GM19372 (cell line): Measurements from ENCODE around the gene TUT4.
A peak's percentile ranks its signal among the peaks of the same experiment; 100 is the strongest.

ENCODE experiments used
- ATAC-seq: cut with Tn5 transposase; IDR thresholded peaks from one replicate; pipeline ENCODE4 v1.9.1; 2021; ENCODE audit warnings: mild to moderate bottlenecking, low read depth, moderate library complexity; ENCODE audit not compliant: unreplicated experiment

TUT4 gene

DNA sequence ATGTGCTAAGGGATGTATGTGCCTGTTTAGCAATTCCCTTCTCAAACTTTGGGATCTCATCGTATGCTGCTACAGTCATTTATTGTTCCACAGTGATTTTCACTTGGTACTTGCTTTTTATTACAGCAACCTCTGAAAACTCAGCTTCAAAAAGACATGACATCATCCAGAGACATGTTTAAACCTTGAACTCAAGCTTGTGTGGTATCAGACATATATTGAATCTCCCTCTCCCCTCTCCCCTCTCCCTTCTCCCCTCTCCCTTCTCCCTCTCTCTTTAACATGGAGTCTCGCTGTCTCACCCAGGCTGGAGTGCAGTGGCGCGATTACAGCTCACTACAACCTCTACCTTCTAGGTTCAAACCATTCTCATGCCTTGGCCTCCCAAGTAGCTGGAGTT lies 19.5 kb upstream of the TUT4 start:
- ATAC-seq: no peak

DNA sequence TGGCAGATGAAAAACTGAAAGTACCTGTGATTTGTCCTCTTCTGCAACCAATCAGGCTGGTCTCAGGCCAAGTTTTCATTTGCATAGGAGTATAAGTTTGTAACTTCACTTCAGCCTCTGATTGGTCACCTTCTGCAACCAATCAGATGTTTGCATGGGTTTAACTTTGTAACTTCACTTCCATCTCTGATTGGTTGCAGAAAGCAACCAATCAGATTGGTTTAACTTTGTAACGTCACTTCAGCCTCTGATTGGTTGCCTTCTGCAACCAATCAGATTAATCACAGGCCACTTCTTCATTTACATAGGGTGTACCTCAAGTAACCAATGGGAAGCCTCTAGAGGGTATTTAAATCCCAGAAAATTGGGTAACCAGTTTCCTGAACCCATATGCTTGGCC lies 18.9 kb upstream of the TUT4 start:
- no peak for ATAC-seq

DNA sequence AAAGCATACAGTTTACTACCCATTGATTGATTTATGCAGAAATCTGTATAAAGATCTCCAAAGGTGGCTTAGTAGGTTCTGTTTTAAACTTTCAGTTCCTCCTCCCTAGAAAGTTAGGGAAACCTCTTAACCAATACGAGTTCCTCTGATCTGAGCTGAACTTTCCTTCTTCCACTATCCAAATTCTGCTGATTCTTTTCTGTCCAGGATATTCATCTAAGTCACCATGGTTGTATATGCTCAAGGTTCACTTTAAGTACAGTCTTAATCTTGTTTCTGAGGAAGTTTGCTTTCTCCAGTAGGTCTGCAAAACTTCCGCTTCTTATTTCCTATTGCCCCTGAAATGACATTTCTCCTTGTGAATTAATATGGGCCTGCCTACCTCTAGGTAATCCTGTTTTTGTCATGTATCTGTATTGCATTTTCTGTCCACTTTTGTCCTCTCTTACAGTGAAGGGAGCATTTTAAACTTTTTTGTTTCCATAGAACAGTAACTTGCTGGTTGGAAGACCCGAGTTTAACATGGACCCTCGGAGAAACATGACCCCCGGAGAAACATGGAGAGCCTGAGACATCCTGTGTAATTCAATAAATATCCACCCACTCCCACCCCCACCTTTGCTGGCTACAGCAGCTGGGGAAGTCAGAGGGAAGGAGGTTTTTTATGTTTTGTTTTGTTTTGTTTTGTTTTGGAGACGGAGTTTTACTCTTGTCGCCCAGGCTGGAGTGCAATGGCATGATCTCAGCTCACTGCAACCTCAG lies 16.7 kb upstream of the TUT4 start:
- ATAC-seq: no peak

DNA sequence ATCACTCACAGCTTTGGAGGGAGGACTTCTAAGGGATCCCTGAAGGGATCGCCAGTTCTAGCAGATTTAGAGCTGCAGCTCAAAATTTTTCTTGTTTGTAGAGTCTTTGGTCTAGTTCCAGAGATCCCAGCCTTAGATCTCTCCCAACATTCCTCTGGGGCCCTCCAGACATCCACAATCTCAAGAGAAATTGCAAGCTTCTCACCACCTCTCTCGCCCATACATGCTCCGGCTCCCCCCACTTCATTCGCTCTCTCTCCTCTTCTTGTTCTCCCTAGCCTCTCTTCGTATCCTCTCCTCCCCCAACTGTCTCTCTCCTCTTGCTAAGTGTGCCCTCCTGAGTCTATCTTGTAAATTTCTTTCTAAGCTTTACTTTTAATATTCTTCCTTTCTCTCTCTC lies 15.1 kb upstream of the TUT4 start:
- ATAC-seq: no peak

DNA sequence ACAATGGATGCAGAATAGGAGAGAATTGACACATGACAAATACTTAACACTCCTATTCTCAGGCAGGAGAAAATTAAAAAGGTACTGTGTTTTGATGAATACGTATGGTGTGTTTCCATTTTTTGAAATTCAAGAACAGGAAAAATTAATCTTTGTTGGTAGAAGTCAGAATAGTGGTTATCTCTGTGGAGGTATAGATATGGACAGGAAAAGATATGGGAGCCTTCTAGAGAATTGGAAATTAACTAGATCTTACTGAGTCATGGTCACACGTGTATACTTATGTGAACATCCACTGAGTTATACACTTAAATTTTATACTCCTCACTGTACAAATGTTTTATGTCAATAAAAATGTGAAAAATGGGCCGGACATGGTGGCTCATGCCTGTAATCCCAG lies 9.9 kb upstream of the TUT4 start:
- no peak for ATAC-seq

DNA sequence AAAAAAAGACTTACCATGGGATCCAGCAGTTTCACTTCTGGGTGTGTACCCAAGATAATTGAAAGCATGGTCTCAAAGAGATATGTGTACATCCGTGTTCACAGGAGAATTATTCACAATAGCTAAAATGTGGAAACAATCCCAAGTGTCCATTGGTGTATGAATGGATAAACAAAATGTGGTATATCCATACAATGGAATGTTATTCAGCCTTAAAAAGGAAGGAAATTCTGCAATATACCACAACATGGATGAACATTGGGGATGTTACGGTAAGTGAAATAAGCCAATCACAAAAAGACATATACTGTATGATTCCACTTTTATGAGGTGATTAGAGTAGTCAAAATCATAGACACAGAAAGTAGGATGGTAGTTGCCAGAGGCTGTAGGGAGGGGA lies 7.0 kb upstream of the TUT4 start:
- no peak for ATAC-seq

DNA sequence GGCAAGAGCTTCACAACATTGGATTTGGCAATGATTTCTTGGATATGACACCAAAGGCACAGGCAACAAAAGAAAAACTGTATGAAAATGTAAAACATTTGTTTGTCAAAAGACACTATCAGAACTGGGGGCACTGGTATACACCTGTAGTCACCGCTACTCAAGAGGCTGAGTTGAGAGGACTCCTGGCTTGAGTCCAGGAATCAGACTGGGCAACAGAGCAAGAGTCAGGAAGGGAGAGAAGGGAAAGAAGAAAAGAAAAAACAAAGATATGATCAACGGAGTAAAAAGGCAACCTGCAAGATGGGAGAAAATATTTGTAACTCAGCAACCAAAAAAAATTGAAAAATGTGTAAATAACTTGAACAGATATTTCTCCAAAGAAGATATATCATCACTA lies 6.0 kb upstream of the TUT4 start:
- no peak for ATAC-seq

DNA sequence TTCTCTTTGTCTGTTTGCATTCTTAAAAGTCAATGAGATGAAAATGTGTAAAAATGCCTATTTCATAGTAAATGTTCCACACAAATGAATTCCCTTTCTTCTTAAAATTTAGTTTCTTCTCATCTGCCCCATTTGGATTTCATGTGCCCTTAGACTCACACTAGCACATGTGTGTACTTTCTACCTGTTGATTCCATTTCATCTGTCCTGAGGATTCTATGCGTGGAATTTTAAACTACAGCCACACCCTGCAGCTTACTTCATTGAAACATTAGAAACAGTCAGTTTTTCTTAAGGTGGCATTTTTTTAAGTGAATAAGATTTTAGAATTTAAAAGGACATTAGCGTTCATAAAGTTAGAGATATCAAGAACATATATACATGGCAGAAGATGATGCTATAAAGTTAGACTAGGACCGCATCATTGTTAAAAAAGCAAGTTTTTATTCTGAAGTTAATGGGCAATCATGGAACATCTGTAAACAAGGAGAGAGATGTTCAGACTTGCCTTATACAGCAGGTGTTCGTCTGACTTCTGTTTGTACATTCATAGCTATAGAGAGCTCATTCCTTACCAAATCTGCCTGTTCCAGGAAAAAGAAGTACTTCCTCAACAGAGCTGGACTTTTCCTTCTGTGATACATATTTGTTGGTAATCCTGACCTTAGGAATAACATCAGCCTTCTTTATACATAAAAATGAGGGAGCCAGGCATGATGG lies 3.9 kb upstream of the TUT4 start:
- ATAC-seq: no peak

DNA sequence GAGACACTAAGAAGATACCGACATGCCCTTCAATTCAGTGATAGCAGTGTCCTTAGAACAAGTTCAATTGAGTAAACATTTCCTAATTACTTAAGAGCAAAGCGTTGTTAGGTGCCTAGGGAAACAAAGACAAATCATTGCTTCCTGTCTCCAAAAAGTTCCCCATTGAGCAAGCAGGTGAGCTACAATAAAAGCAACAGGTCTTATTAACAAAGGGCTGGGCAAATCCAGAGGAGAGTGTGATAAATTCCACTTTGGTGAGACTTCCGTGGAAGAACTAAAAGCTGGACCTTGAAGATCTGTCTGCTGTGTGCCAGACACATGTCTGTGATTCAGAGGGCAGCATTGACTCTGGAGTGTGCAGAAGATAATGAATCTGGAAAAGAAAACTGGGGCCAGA lies 1.9 kb upstream of the TUT4 start:
- no peak for ATAC-seq

DNA sequence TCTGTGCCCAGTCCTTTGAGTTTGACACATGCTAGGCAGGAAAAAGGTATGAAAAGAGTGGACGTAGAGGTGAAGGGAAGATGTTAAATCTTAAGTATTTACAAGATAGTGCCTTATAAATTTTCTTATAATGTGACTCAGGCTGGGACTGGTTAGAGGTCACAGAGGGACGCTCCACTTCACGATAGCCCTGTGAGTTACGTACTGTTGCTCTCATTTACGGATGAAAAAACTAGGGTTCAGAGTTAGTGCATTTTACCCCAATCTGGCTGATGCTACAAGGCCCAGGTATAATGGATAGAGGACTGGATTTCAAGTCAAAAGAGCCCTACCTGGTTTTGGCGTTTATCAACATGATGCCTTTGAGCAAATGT lies 1.4 kb upstream of the TUT4 start:
- no peak for ATAC-seq

DNA sequence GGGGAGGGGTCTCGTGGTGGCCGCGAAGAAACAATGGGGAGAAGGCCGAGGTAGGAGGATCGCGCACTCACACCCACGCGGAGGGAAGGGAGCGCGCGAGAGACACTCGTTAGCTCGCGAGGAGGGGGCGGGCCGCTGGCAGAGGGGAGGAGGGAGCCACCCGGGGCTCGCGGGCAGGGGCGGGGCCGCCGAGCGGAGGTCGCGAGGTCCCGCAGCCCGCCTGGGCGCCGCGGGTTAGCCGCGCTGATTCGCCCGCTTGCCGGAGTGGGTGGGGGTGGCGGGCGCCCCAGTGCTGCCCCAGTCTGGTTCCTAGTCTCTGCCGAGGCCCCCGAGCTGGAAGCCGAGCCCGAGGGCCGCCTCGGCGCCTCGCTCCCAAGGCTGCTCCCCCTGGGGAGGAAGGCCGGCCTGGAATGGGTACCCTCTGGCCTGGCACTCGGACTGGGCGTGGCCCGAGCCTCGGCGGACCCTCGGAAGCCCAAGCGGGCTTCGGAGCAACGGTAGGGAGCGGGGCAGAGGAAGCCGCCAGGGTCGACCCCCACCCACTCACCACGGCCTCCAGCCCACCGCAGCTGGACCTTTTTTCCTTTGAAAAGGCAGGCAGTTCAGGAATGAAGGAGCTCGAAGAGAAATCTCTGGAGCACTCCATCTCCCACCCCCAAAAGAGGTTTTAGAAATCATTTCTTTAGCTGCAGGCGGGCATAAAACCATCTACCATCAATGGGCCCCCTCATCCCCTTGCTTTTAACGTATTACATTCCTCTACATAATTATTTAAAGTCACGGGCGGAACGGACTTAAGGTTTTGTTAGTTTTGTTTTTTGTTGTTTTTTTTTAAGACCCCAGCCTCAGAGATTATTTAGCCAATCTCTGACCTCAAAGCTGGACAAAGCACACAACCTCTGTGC lies 722 bp upstream of the TUT4 start:
- ATAC-seq: peak; percentile 62

DNA sequence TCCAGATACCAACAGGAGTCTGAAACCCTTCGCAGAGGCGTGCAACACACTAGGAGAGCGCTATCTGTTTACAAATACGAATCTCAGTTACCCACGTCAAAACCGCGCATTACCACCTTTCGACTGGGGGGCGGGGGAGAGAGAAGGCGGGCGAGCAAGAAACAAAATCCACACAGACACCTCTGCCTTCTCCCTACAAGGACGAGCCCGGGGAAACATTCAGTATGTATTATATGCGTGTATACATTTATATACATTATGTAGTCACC lies 722 bp downstream of the TUT4 start:
- ATAC-seq: peak; percentile 20

DNA sequence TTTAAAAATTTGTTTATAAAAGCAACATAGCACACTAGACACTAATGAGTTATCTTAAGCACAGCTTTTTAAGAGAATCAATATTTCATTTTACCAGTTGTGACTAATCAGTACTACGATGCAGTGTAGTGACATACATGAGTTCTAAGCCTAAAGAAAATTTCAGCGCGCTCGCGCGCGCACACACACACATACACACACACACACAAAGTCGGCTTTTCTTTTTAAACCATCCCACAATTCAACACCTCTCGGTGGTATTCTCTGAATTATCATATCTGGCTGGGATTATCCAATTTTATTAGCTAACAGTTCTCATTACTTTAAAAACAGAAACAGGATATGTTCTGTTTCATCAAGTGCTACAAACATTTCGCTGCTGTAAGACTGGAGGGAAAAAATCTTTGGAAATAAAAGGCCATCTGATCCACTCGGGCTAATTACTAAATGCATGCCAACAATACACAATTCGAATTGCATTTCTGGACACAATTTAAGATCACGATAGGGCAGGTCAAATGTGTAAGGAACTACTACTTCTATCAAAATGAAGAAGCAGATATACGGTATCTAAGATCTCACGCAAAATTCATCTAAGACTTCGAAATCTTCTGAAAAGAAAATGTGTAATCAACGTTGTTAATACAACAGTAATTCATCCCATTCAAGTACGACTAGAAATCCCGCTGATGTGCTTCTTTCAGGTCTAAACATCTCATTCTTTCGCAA lies 1.2 kb downstream of the TUT4 start:
- ATAC-seq: no peak

DNA sequence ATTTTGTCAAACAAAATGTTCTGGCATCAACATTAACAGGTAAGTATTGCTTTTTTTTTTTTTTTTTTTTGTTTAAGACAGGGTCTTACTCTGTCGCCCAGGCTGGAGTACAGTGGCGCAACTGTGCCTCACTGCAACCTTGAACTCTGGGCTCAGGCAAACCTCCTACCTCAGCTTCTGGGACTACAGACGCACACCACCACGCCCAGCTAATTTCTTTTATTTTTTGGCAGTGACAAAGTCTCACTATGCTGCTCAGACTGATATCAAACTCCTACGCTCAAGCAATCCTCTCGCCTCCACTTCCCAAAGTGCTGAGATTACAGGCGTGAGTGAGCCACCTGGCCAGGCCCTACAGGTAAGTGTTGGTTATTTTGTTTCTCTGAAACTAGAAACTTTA lies 2.4 kb downstream of the TUT4 start:
- no peak for ATAC-seq

DNA sequence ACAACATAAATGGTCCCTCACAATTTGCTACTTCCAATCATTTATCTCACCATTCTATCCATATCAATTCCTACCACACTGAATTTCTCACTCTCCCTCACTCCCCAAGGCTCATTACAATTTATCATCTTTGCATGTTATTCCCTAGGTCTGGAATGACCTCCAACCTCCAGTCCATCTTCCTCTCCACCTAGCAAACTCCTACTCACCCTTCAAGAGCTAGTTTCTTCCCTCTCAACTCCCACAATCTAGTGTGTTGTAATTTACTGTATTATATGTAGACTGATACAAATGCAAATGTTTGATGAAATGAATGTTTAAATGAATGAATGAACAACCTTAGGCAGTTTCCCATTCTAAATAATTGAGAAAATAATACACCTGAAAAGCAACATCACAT lies 3.6 kb downstream of the TUT4 start:
- ATAC-seq: no peak

DNA sequence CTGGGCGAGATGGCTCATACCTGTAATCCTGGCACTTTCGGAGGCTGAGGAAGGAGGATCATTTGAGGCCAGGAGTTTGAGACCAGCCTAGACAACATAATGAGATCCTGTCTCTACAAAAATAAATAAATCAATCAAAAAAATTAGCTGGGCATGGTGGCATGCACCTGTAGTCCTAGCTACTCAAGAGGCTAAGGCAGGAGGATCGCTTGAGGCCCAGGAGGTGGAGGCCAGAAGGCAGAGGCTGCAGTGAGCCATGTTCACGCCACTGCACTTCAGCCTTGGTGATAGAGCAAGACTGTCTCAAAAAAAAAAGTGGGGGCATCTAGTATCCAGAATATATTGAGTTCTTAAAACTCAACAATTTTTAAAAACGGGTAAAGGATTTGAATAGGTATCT lies 6.0 kb downstream of the TUT4 start:
- ATAC-seq: no peak

DNA sequence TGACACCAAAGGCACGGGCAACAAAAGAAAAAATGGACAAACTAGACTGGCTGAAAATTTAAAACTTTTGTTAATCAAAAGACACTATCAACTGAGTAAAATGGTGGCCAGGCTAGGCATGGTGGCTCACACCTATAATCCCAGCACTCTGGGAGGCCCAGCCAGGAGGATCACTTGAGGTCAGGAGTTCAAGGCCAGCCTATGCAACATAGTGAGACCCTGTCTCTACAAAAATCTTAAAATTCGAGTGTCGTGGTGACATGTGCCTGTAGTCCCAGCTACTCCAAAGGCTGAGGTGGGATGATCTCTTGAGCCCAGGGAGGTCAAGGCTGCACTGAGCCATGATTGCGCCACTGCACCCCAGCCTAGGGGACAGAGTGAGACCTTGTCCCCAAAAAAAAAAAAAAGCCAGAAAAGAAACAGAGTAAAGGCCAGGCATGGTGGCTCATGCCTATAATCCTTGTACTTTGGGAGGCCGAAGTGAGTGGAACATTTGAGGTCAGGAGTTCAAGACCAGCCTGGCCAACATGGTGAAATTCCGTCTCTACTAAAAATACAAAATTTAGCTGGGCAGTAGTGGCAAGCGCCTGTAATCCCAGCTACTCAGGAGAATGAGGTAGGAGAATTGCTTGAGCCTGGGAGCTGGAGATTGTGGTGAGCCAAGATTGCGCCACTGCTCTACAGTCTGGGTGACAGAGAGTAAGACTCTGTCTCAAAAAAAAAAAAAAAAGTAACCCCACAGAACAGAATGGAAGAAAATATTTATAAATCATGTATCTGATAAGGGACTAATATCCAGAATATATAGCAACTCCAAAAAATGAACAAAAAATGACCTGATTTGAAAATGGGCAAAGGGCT lies 8.0 kb downstream of the TUT4 start:
- no peak for ATAC-seq

DNA sequence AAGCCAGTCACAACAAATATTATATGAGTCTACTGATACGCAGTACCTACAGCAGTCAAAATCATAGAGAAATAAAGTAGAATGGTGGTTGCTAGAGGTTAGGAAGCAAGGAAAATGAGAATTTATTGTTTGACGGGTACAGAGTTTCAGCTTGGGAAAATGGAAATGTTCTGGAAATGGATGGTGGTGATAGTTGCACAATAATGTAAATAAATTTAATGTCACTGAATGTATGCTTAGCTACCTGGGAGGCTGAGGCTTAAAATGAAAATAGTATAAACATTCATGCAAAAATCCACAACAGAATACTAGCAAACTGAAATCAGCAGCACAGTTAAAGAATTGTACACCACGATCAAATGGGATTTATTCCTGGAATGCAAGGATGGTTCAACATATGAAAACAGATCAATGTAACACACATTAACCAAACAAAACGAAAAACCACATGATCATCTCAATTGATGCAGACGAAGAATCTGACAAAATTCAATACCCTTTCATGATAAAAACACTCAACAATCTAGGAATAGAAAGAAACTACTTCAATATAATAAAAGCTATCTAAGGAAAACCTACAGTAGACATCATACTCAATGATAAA lies 10.7 kb downstream of the TUT4 start:
- no peak for ATAC-seq

DNA sequence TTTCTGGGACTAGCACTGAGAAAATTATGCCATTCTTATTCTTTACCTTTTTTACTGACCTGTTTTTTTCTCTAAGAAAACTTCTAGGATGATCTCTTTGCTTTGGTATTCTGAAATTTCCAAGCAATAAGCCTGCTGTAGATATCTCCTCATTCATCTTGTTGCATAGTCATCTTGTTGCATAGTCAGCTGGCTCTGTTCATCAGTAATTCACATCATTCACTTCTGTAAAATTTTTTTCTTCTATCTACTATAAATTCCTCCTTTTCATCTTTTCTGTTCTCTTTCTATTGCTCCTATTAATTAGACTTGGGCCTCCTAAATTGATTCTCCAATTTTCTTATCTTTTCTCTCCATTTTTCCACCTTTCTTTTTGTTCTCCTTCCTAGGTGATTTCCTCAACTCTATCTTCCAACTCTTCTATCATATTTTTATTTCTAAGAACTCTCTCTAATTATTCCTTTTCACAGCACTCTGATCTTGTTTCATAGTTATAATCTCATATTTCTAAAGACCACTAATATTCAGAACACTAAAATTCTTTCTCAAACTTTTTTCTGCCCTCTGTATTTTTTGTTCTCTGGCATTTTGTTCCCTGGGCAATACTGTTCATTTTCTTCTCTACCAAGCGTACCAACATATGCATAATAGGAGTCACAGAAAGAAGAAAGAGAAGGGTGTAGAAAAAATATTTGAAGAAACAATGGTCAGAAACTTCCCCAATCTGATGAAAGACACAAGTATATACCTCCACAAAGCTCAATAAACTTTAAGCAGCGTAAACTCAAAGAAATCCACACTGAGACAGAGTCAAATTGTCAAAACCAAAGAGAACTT lies 17.7 kb downstream of the TUT4 start:
- no peak for ATAC-seq
